ENCODE results near the gene WDR43.

The WDR43 gene

GRCh38 chr2:28894470-28895188, at the start of gene WDR43:
Gene WDR43 (plus strand): TSS chr2:28894667. CDS start chr2:28894699, 32 bp downstream.
- DNase-seq: peak; percentile 99

GRCh38 chr2:28855193-28855592, 39.3 kb upstream of the WDR43 start:
- no peak for DNase-seq

GRCh38 chr2:28855977-28856376, 38.5 kb upstream of the WDR43 start:
- DNase-seq: no peak

GRCh38 chr2:28868611-28869010, 25.9 kb upstream of the WDR43 start:
- DNase-seq: no peak

- DNase-seq: no peak
Observed at GRCh38 chr2:28869494-28870145, 24.8 kb upstream of the WDR43 start.

GRCh38 chr2:28870146-28870891, 24.1 kb upstream of the WDR43 start, which contains the start of gene TRMT61B:
Gene TRMT61B (minus strand): TSS chr2:28870309. CDS start chr2:28870277, 32 bp downstream.
- DNase-seq: peak; percentile 99

- DNase-seq: no peak
Observed at GRCh38 chr2:28871620-28872019, 22.8 kb upstream of the WDR43 start.

- DNase-seq: no peak
Observed at GRCh38 chr2:28880193-28880592, 14.3 kb upstream of the WDR43 start.

GRCh38 chr2:28893488-28893887, 979 bp upstream of the WDR43 start:
- DNase-seq: no peak

- peak; percentile 78 for DNase-seq
Observed at GRCh38 chr2:28895189-28895893, 874 bp downstream of the WDR43 start.

GRCh38 chr2:28896906-28897305, 2.4 kb downstream of the WDR43 start:
- no peak for DNase-seq

GRCh38 chr2:28898048-28898447, 3.6 kb downstream of the WDR43 start:
- no peak for DNase-seq

GRCh38 chr2:28901202-28901601, 6.7 kb downstream of the WDR43 start:
- no peak for DNase-seq

GRCh38 chr2:28901841-28902240, 7.4 kb downstream of the WDR43 start:
- DNase-seq: no peak

- no peak for DNase-seq
Observed at GRCh38 chr2:28902584-28902983, 8.1 kb downstream of the WDR43 start.

GRCh38 chr2:28904295-28904694, 9.8 kb downstream of the WDR43 start:
- DNase-seq: no peak

- no peak for DNase-seq
Observed at GRCh38 chr2:28904802-28905457, 10.5 kb downstream of the WDR43 start.

- DNase-seq: no peak
Observed at GRCh38 chr2:28905533-28905932, 11.1 kb downstream of the WDR43 start.

- no peak for DNase-seq
Observed at GRCh38 chr2:28906376-28906775, 11.9 kb downstream of the WDR43 start.

- no peak for DNase-seq
Observed at GRCh38 chr2:28906821-28907220, 12.4 kb downstream of the WDR43 start.

GRCh38 chr2:28908172-28908571, 13.7 kb downstream of the WDR43 start:
- DNase-seq: no peak

GRCh38 chr2:28909655-28910353, 15.3 kb downstream of the WDR43 start:
- no peak for DNase-seq

Measured in activated CD8-positive, alpha-beta memory T cell treated with anti-CD3 and anti-CD28 coated beads, Interleukin-2, amount 50 U/mL, for 48 hours (primary cell).